Measurements from ENCODE around the gene SURF2.

Gene SURF2

DNA sequence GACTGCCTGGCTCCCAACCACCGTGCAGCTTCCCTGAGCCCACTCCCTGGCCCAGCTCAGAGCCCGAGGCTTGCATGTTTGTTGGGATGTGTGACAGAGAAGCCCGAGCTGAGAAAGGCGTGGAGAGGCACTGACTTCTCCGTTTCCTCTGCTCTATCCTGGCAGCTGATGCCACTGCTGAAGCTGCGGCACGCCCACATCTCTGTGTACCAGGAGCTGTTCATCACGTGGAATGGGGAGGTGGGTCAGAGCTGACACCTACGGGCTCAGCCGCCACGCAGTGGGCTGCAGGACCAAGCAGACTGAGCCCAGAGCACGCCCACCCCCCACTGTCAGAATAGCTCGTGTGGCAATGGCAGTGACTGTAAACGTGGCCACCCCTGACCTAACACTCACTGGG is 29.1 kb downstream of the SURF2 start:
- TF ChIP-seq, protein P1, sequence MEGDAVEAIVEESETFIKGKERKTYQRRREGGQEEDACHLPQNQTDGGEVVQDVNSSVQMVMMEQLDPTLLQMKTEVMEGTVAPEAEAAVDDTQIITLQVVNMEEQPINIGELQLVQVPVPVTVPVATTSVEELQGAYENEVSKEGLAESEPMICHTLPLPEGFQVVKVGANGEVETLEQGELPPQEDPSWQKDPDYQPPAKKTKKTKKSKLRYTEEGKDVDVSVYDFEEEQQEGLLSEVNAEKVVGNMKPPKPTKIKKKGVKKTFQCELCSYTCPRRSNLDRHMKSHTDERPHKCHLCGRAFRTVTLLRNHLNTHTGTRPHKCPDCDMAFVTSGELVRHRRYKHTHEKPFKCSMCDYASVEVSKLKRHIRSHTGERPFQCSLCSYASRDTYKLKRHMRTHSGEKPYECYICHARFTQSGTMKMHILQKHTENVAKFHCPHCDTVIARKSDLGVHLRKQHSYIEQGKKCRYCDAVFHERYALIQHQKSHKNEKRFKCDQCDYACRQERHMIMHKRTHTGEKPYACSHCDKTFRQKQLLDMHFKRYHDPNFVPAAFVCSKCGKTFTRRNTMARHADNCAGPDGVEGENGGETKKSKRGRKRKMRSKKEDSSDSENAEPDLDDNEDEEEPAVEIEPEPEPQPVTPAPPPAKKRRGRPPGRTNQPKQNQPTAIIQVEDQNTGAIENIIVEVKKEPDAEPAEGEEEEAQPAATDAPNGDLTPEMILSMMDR (IDR thresholded peaks at IDR 0.05): no peak

DNA sequence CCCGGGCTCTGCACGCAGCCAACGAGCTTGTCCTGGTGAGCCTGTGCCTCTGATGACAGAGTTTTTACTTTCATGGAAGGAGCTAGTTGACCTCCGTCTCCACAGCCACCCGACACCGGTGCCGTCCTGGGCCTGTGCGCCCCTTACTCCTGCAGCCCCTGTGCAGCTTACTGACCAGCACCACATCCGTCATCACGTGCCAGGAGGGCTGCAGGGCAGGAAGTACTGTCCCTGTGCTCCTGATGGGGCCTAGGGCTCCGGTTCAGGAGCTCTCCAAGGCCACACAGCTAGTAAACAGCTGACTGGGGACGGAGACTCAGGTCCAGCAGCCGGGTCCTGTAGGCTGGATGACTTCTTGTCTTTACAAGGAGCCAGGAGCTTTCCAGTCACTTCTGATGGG is 30.0 kb downstream of the SURF2 start:
- TF ChIP-seq, protein P1 (IDR thresholded peaks at IDR 0.05): no peak

DNA sequence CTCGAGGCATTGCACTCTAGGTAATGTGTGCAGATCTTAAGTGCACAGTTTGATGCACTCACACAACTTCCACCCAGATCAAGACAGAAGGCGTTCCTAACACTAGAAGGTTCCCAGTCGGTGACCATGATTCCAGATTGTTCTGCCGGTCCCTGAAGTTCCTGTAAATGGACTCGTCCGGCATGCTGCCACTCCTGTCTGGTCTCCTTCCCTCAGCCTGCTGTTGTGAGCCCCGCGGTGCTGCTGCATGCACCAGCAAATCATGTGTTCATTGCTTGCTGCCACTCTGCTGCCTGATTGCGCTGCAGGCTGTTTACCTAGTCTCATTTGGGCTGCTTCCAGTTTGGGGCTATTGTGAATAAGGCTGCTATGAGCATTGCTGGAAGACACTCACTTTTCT is 31.3 kb downstream of the SURF2 start:
- TF ChIP-seq, protein P1 (IDR thresholded peaks at IDR 0.05): no peak

DNA sequence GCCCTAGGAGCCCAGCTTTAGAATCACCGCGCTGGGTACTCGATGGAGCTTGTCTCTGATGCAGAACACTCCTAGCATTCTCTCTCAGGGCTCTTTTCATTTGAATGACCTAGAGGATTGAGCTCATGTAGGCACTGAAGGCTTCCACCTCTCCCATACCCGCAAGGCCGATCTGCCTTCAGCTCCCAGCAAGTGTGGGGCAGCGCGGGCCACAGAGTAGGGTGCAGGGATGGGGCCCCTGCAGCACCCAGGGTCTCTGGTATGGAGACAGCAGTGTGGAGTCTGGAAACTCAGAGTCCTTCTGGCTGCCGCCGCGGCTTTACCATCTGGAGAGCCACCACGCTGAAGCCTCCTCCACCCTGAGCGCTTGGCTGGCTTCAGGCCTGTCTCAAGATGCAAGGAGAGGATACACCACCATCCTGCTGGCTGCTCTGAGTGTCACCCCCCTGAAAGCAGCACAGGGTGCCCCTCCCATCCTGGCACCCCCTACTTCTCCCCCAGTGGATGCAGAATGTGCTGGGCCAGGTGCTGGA is 32.7 kb downstream of the SURF2 start:
- TF ChIP-seq, protein P1 (IDR thresholded peaks at IDR 0.05): no peak

DNA sequence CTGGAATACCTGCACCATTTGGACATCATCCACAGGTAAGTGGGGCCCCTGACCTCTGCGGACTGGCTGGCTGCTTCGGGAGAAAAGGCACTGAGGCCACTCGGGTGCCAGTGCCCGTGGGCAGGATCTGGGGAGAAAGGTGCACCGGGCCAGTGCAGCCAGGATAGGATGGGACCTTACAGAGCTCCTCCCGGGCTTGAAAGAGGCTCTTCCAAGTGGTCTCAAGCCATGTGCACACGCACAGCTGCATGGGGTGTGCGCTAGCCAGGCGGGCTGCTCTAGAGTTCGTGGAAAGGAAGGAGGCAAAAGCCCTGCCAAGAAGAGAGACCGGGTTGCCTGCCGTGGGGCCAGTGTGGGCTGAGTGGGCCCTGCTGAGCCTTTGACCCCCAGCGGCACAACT is 33.2 kb downstream of the SURF2 start:
- TF ChIP-seq, protein P1 (IDR thresholded peaks at IDR 0.05): no peak

DNA sequence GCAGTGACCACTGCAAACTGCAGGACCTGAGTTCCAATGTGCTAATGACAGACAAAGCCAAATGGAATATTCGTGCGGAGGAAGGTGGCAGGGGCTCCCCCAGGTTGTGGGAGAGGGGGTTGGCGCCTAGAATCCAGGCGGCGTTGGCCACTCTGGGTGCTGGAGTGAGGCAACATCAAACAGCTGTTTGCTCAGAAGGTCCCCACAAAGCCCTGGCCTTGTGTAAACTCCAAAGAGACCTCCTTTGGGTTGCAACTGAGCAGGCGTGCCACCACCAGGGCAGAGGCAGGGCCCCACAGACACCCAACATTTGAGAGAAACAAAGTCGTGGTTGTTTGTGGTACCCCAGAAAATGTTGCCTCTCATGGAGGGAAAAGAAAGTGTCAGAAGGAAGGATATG is 34.4 kb downstream of the SURF2 start:
- TF ChIP-seq, protein P1 (IDR thresholded peaks at IDR 0.05): no peak

DNA sequence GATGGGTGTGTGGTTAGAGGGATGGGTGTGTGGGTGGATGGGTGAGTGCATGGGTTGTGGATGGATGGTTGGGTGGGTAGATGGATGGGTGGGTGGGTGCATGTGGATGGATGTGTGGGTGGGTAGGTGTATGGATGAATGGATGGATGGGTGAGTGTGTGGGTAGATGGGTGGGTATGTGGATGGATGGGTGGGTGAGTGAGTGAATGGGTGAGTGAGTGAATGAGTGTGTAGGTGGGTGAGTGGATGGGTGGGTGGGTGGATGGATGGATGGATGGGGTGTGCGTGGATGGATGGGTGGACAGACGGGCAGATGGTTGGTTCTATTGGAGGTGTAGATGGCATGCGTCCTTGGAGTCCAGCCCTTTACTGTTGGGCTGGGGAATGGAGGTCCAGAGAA is 37.0 kb downstream of the SURF2 start:
- TF ChIP-seq, protein P1 (IDR thresholded peaks at IDR 0.05): no peak

DNA sequence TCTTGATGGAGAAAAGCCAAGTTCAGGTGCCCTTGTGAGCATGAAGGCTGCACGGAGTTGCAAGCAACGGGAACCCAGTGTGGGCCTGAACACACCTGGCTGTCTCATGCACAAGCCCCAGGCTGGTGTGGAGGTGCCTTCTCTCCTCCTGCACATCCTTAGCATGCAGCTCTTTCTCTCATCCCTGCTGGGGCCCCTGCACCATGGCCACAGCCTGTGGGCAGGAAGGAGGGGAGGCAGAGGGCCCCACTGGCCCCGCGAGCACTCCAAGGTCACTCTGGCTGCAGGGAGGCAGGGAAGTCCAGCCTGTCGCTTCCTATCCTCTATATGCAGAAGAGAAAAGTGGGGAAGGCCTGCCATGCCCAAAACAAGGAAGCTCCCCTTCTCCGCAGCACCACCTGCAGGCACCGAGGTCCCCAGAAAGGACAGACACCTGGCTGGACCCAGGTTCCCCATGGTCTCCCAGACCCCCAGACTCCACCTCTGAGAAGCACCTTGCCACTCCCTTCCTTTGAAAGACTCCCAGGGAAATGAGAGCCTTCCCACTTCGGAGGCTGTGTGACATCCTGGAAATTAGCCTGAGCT is 38.4 kb downstream of the SURF2 start:
- TF ChIP-seq, protein P1 (IDR thresholded peaks at IDR 0.05): no peak

Measured in LNCAP (cell line).